CD4-positive, alpha-beta T cell treated with Interleukin-12 subunit alpha and Interleukin-12 subunit beta, for 1 hour (primary cell): ENCODE data around the gene ZNF836.

Experiments
- DNase-seq: peaks from one replicate; pipeline ENCODE4 v3.0.0-alpha.2; 2020

The ZNF836 gene

DNA sequence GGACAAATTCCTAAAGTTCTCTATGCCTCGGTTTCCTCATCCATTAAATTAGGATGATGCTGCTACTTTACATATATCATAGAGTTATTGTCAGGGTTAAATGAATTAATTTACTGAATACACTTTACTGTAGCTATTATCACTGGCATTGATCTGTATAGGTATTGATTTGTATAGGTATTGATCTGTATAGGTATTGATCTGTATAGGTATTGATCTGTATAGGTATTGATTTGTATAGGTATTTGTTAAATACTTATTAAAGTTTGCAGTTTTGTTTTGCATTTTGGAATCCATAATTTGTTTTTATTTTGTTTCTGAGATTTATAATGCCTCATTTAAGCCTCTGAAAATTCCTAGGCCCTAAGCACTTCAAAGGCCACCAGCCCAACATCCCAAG is 16.0 kb upstream of the ZNF836 start:
- DNase-seq, result no peak

DNA sequence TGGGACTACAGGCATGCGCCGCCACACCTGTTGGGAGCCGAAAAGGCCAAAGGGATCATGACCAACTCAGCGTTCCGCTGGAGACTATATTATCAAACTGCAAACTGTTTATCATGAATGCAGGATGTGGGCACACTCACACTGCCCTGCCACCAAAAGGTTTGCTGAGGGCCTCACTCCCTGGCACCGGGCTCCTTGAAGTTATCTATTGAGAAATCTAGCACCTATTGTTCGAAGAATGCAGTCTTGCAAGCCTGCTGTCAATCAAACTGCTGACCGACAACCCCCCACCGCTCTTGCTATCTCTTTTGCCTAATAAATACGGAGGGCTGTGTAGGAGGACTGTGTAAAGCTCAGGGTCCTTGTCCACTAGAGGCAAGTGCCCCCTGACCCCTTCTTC is 5.2 kb upstream of the ZNF836 start:
- peak; percentile 19 for DNase-seq

DNA sequence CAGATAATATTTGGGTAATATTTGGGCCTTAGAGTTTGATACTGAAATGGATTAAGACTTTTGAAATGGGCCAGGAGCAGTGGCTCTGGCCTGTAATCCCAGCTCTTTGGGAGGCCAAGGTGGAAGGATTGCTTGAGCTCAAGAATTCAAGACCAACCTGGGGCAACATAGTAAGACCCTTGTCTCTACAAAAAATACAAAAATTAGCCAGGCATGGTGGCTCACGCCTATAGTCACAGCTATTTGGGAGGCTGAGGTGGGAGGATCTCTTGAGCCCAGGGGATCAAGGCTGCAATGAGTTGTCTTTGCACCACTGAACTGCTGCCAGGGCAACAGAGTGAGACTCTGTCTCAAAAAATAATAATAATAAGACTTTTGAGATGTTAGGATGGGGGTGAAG is 926 bp upstream of the ZNF836 start:
- no peak for DNase-seq

DNA sequence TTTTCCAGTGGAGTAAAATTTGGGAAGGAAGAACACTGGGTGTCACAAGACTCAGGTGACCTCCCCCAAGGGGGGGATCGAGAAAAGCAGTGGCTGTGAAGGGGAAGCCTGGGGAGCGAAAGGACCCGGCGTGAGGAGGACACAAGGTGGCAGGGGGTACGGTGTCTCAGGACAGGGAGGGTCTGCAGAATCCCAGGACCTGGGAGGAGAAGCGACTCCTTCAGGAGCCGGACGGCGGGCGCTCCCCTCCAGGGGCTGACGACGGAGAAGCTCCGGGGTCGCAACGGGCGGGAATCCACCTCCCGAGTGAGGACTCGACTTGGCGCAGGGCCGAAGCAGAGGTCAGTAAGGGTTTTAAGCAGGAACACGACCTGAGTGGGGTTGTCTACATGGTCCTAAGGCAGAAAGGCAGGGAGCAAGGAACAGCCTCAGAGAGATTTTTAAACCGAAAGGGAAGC is 529 bp downstream of the ZNF836 start:
- DNase-seq, result no peak

DNA sequence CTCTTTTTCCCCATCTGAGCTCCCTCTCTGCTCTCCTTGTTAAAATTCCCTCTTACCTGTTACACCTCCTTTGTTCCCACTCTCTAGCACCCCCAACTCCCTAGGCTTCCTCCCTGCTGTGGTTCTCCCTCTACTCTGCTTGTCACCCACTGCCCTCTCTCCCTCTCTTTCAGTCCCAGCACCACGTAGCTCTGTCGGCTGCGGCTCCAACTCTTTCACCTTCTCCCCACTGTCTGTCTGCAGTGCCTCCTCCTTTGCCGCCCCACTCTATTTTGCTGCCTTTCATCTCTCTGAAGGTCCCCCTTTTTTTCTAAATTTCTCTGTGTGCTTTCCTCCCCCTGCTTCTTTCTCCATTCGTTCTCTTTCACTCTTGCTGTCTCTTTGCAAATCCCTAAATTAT is 1.1 kb downstream of the ZNF836 start:
- peak; percentile 10 for DNase-seq

DNA sequence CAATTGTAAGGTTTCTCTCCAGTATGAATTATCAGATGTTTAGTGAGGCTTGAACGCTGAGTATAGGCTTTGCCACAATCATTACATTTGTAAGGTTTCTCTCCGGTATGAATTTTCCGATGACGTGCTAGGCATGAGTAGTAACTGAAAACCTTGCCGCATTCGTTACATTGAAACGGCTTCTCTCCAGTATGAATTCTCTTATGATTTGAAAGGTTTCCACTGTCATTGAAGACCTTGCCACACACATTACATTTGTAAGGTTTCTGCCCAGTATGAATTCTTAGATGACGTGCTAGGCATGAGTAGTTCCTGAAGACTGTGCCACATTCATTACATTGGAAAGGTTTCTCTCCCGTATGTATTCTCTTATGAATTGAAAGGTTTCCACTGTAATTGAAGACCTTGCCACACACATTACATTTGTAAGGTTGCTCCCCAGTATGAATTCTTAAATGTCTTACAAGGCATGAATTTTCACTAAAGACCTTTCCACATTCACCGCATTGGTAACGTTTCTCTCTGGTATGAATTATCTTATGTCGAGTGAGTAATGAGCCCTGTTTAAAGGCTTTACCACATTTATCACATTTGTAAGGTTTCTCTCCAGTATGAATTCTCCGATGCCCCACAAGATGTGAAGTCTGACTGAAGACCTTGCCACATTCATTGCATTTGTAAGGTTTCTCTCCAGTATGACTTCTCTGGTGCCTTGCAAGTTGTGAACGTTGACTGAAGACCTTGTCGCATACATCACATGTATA is 15.6 kb downstream of the ZNF836 start:
- DNase-seq, result no peak

DNA sequence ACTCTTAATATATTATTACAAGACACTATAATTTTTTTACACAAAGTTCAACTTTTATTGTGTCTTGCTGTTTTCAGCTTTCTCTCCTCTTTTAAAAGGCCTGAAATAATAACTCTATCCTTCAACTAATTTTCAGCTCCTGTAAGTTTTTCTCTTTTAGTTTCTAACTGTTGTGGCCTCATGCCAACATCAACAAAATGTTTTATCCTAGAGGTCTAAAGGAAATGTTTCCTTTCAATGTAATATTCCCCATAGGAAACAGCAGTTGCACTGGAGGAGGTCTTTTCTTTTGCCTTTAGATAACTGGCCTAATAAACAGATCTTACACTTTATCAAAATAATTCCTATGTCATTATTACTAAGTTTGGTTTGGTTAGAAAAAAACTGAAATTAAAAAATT is 23.2 kb downstream of the ZNF836 start:
- DNase-seq, result no peak

DNA sequence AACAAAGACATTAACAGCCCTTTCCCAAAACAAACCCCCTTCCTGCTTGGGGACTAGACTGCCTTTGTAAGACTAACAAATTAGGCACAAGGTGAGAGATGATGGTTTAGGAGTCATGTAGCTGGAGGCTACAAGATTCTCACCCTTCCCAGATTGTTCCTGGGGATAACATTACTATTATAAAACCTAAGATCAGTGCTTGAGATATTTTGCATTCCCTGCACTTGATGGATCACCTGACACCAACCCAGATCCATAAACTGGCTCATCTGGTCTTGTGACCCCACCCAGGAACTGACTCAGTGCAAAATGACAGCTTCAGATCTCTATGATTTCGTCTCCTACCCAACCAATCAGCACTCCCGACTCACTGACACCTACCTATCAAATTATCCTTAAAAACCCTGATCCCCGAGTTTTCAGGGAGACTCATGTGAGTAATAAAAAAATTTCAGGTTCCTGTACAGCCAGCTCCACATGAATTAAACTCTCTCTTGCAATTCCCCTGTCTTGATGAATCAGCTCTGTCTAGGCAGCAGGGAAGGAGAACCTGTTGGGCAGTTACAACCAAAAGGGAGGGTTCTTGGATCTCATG is 29.3 kb downstream of the ZNF836 start:
- no peak for DNase-seq

DNA sequence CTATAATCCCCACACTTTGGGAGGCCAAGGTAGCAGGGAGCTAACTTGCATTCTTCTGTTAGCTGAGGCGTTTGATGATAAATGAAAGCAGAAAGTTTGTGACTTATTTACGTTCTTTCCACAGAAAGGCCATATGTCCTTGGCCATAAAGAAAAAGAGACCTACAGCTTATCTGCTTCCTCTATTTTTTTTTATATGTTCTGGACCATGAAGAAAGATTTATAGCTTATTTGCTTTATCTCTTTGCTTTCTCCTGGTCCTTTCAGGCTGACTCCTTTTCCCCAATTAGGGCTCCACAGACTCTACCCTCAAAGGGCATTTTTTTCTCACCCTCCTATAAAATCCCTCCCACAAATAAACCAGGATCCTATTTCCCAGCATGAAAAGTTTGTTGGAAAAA is 30.2 kb downstream of the ZNF836 start:
- no peak for DNase-seq

DNA sequence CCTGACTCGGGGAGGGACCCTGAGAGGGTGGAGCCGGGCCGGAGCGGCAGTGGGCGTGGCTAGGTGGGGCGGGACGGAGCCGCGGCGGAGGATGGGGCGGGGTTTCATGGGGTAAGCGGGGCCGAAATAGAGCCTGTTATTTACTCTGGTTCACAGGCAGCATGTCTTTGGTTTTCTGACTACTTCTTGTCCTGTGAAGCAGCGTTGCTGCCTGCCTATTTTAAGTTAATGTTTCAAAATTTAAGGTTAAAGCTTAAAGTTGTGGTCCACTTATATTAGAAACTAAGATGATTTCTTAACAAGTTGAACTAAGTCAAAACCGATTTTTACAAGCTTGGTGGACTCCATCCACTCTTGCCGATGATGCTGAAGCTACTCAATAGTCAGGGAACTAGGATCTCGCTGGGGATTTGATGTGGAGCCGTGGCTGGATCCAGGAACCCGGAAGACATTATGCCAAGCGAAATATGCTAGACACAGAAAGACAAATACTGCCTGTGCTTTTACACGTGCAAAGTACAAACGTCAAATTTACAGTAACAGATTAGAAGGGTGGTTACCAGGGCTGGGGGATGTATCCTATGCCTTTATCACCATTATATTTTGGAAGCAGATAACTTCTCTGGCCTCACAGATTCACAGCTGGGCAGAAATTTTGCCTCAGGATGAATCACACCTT is 31.2 kb downstream of the ZNF836 start:
- peak; percentile 98 for DNase-seq

DNA sequence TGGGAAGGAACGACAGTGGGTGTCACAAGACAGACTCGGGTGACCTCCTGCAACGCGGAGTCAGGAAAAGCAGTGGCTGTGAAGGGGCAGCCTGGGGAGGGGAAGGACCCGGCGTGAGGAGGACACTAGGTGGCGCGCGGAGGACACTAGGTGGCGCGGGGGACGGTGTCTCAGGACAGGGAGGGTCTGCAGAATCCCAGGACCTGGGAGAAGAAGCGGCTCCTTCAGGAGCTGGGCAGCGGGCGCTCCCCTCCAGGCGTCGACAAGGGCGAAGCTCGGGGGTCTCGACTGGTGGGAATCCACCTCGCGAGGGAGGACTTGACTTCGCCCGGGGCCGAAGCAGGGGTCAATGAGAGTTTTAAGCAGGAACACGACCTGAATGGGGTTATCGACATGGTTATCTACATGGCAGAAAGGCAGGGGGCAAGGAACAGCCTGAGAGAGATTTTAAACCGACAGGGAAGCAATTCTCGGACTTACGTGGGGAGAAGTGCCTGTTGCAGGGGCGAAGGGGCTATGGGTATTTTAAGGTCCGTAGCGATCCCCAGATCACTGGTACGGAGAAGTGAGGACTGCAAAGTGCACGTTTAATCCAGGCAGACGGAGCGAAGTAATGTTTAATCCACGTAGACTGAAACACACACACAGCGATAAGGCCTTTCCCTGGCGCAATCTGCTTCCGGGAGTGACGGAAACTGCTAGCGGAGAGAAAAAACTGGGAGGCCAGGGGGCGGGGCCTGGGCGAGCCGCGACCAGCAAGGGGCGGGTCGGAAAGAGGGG is 32.0 kb downstream of the ZNF836 start, which contains the start of gene ZNF616:
TSS of gene ZNF616 (minus strand) at position 687 of the 780 bp plus-strand sequence. CDS start 9,426 bp downstream, outside the sequence.
- peak; percentile 79 for DNase-seq

DNA sequence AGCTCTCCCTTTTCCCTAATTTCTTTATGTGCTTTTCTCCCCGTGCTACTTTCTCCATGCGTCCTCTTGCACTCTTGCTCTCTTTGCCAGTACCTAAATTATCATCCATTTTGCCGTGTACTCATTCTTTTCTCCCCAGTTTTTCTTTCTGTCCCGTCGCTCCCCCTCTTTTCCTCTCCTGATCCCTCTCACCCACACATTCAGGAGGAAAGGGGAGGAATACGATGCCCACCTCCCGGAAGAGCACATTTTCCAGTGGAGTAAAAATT is 32.5 kb downstream of the ZNF836 start:
- no peak for DNase-seq

DNA sequence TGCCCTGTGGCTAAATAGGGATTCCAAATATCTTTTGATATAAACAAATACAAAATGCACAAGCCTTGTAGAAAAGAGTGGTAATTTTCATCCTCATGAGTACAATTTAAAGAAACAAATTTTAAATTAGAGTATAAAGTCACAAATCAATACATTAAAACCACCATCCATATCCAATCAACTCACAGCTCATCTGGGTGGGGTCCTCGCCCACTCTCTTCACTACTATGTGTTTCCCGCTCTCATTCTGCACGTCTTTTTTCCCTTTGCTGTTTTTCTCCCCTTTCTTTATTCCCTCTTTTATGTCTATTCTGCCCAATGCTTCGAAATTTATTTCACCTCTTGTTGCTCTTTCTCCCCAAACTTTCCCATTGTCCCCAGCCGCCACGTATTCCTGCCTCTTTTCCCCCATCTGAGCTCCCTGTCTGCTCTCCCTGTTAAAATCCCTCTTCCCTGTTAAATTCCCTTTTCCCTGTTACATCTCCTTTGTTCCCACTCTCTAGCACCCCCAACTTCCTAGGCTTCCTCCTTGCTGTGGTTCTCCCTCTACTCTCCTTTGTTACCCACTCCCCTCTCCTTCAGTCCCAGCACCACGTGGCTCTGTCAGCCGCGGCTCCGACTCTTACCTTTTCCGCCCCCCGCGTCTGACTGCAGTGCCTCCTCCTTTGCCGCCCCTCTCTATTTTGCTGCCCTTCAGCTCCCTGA is 33.0 kb downstream of the ZNF836 start:
- no peak for DNase-seq

DNA sequence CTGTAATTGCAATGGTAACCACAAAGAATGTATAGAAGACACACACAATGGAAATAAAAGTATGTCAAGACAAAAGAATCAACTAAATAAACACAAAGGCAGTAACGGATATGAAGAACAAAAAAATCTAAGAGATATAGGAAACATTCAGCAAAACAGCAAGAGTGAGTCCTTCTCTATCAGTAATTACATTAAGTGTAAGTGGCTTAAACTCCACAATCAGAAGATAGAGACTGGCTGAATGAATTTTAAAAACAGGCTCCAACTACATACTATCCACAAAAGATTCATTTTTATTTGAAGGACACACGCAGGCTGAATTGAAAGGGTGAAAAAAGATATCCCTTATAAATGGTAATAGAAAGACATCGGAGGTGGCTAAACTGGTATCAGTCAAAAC is 51.1 kb downstream of the ZNF836 start:
- no peak for DNase-seq

DNA sequence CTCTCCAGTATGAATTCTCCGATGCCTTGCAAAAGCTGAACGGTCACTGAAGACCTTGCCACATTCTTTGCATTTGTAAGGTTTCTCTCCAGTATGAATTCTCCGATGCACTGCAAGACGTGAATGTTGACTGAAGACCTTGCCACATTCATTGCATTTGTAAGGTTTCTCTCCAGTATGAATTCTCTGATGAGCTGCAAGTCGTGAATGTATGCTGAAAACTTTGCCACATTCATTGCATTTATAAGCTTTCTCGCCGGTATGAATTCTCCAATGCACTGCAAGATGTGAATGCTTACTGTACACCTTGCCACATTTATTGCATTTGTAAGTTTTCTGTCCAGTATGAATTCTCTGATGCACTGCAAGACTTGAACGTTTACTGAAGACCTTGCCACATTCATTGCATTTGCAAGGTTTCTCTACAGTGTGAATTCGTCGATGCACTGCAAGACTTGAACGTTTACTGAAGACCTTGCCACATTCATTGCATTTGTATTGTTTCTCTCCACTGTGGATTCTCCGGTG is 55.8 kb downstream of the ZNF836 start:
- DNase-seq, result no peak

DNA sequence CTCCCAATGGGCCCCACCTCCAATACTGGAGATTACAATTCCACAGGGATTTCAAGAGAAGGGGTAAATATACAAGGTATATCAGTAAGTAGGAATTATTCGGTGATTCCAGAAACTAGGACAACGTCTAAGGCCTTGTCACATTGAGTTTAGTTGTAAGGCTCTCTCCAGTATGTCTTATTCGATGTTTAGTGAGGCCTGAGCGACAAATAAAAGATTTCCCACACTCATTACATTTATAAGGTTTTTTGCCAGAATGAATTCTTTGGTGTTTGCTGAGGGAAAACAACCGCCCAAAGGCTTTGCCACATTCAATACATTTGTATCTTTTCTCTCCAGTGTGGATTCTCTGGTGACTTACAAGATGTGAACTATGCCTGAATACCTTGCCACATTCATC is 56.7 kb downstream of the ZNF836 start:
- no peak for DNase-seq

DNA sequence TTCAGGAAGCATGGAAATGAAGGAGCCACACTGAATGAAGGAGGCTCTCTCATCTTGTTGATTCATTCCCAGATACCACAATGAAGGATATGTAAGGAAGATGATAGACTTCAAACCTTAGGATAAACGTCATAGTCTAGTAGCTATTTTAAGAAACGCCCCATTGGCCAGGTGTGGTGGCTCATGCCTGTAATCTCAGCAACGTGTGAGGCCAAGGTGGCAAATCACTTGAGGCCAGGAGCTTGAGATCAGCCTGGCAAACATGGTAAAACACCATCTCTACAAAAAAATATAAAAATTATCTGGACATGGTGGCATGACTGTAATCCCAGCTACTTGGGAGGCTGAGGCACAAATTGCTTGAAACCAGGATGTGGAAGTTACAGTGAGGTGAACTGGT is 58.8 kb downstream of the ZNF836 start:
- no peak for DNase-seq

DNA sequence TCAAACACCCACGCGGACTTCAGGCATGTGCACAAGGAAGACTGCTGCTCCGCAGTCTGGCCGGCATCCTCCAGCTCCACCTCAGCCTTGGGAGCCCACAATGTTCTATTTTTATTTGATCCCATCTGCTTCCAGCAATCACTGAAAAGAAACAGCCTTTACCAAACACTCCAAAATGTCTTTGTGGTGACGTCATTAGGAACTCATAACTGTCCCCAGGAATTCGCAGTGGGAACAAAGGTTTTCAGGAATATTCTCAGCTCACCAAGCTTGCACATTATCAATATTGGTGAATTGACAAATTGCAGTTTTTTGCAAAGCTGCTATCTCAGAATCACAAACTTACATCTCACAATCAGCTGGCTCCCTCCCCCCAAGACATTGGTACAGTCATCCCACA is 60.6 kb downstream of the ZNF836 start:
- DNase-seq, result no peak
